Measurements from ENCODE around the gene OR4S2.

Gene OR4S2, protein sequence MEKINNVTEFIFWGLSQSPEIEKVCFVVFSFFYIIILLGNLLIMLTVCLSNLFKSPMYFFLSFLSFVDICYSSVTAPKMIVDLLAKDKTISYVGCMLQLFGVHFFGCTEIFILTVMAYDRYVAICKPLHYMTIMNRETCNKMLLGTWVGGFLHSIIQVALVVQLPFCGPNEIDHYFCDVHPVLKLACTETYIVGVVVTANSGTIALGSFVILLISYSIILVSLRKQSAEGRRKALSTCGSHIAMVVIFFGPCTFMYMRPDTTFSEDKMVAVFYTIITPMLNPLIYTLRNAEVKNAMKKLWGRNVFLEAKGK

DNA sequence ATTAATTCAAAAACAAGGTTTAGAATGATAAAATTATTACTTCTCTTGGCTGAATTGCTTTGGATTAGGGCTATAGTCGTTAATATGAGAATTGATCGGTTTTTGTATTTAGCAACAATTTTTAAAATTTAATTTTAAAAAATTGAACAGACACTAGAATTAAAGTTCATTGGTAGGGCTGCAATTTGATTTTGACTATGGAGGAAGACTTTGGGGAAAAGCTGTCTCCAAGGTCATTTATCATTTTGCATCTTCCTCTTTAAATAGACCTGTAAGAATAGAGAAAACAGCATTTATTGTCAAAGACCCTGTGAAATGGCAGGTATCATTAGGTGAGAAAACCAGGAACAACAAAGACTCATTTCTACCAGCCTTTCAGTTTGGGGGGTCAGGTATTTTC lies at the start of gene OR4S2:
Gene OR4S2, plus strand, starts transcription at position 301 of the 400 bp plus-strand sequence. CDS start 2,577 bp downstream, outside the sequence.
- DNase-seq: no peak

- DNase-seq: no peak
Observed at GRCh38 chr11:55607545-55607944, 40.6 kb upstream of the OR4S2 start, which contains the start of gene OR4C11. Gene OR4C11 (minus strand): TSS chr11:55607645. CDS start chr11:55604373, 3,272 bp downstream.

DNA sequence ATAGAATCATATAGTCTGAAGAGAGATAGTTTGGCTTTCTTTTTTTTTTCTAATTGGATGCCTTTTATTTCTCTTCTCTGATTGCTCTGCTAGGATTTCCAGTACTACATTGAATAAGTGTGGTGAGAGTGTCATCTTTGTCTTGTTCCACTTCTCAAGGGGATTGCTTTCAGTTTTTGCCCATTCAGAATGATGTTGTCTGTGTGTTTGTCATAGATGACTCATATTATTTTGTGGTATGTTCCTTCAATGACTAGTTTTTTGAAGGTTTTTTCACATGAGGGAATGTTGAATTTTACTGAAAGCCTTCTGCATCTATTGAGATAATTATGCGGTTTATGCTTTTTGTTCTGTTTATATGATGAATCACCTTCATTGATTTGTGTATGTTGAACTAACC lies 23.6 kb upstream of the OR4S2 start:
- DNase-seq: no peak

- DNase-seq: no peak
Observed at GRCh38 chr11:55634813-55635212, 13.3 kb upstream of the OR4S2 start, which contains the start of gene OR4P4. Gene OR4P4 (plus strand): TSS chr11:55635113.

GRCh38 chr11:55652560-55652959 lies 4.4 kb downstream of the OR4S2 start:
- DNase-seq: no peak

DNA sequence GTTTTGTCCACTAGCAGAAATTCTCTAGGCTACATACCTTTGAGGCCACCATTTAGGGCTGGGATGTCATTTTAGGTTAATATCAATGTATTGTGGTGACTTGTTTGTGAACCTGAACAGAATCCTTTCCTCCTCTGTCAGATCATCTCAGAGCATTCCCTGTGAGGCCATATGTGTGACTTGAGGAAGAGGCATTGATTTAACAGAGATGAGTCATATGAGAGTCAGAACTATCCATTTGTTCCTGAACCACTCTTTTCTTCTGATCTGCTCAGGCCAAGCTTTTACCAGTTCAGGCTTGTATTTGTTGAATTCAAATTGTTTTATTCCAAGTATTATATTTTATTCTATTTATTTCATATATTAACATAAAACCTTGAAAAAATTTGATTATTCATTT lies 7.0 kb downstream of the OR4S2 start:
- no peak for DNase-seq

GRCh38 chr11:55658031-55658573 lies 10.0 kb downstream of the OR4S2 start:
- no peak for DNase-seq

GRCh38 chr11:55658608-55659007 lies 10.5 kb downstream of the OR4S2 start:
- no peak for DNase-seq

GRCh38 chr11:55661901-55662300 lies 13.8 kb downstream of the OR4S2 start, which contains the start of gene OR4C6:
Gene OR4C6 (plus strand): TSS chr11:55662201. CDS start chr11:55665167, 2,966 bp downstream.
- DNase-seq: no peak

GRCh38 chr11:55669376-55669775 lies 21.2 kb downstream of the OR4S2 start:
- no peak for DNase-seq

GRCh38 chr11:55673860-55674259 lies 25.7 kb downstream of the OR4S2 start:
- no peak for DNase-seq

- no peak for DNase-seq
Observed at GRCh38 chr11:55697817-55698216, 49.7 kb downstream of the OR4S2 start.

DNA sequence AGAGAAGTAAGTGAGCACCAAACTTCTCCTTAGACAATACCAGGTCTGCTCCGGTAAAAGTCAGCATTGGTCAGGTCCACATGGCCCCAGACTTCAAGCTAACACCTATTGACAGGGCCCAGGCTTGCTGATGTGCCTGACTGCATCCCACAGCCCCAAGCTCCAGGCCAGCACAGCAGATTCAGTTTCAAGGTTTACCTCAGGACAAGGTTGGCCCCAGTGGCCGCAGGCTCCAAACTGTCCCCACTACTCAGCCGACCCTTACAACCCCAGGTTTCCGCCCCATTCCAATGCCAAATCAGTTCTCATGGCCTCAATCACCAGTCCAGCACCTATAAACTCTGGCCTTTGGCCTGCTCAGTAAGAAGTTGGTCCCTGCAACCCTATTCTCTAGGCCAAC lies 53.3 kb downstream of the OR4S2 start:
- no peak for DNase-seq
